Activated CD4-positive, alpha-beta T cell treated with anti-CD3 and anti-CD28 coated beads for 24 hours (primary cell): ENCODE results near the gene TBC1D20.
A peak's percentile ranks its signal among the peaks of the same experiment; 100 is the strongest.

Source experiments
- DNase-seq, 2 donors: peaks; one replicate each; pipeline ENCODE4 v3.0.0-alpha.2; 2020; ENCODE audit warnings: low read depth in 2 of 2

The TBC1D20 gene

GRCh38 chr20:437787-438486 lies 24.4 kb downstream of the TBC1D20 start:
- DNase-seq, result no peak

DNA sequence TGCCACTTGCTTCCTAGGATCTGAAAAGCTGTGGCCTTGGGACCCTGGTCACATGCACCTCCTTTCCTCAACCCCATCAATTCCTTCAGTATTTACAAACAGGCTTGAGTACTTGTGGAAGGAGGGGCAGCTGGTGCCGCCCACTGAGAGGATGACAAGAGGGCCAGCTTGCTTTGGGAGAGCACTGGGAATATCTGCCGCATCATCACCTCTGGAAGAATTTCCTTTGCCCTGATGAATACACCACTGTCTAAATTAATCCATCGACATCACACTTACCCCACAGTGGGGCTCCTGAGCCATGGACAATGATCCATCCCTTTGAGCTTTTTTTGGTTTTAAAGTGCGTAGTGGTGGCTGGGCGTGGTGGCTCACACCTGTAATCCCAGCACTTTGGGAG lies 25.9 kb downstream of the TBC1D20 start:
- no peak for DNase-seq

DNA sequence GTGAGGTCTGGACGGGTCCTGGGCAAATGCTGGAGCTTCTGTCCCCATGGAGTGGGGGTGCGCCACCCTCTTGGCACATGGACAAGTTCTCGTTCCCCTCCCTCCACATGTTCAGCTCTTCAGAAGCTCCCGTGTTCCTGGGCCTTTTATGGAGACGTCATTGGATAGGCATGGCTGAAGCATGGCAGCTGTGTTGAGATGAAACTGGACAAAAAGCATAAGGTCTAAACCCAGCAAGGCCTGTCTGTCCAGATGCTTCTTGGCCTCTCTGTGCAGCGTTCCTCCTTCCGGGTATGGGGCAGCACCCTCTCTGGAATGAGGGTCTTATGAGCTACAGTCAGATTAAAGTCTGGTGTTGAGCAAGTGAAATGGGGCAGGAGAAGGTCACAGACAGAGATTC lies 26.8 kb downstream of the TBC1D20 start:
- DNase-seq, result no peak

- DNase-seq, result no peak
Observed at GRCh38 chr20:434661-435419, 27.5 kb downstream of the TBC1D20 start.

DNA sequence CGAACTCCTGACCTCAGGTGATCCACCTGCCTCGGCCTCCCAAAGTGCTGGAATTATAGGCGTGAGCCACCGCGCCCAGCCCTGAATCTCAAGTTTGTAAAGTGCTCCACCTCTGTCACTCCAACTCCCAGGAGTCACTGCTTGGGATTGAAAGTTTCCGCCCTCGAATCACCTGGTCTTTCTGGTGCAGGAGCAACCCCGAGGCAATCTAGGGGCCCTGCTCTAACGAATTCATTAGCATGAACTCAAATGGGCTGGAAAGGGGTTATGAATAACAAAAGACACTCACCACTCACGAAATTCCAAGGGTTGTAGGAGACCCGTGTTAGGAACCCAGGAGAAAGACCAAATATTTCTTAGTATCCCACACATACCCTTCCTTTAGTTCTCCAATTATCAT lies 28.1 kb downstream of the TBC1D20 start:
- no peak for DNase-seq

DNA sequence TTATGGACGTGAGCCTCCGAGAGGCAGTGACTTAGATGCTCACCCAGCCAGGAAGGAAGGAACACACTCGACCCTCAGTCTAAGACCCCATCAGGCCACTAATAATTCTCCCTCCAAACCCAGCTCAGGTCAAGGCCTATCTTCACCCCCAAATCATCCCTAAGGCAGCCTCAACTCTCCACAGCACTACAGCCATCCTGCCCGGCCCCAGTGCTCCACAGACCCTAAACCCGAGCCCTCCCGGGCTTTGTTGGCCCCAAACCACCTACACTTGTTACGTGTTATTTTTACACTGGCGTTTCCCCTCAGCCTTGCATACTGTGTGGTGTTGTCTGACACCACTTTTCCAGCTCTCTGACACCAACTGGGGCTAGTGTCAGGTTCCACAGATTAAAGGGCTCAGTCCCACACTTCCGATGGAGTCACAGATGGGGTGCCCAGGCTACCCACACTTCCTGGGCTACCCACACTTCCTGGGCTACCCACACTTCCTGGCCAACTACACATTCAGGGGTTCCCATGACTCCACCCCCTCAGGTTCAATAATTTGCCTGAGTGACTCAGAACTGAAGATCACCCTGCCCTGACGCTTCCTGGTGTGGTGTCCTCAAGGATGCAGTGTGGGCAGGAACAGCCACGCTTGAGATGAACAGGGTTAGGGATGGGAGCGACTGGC lies 28.9 kb downstream of the TBC1D20 start:
- peak; percentile 43 to 50 for DNase-seq

GRCh38 chr20:432677-433299 lies 29.5 kb downstream of the TBC1D20 start:
- DNase-seq, result no peak

DNA sequence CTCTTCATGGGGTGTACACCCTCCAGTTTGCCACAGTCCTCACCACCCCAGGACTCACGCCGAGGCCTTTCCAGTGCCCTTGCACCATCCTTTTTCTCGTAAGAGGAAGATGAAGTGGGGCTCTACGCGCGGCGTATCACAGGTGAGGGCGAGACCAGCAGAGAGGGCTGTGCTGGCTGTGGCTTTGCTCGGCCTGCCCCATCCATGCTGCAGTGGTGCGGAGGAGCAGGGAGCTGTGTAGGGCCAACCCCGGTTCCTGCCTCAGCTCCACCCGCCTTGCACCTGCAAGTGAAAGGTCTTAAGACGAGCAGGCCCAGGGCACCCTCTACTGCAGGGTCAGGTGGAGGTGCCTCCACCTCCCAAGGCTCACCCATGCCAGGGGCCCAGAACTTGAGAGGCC lies 30.1 kb downstream of the TBC1D20 start:
- DNase-seq, result no peak

GRCh38 chr20:431012-431904 lies 31.1 kb downstream of the TBC1D20 start:
- DNase-seq, result no peak

DNA sequence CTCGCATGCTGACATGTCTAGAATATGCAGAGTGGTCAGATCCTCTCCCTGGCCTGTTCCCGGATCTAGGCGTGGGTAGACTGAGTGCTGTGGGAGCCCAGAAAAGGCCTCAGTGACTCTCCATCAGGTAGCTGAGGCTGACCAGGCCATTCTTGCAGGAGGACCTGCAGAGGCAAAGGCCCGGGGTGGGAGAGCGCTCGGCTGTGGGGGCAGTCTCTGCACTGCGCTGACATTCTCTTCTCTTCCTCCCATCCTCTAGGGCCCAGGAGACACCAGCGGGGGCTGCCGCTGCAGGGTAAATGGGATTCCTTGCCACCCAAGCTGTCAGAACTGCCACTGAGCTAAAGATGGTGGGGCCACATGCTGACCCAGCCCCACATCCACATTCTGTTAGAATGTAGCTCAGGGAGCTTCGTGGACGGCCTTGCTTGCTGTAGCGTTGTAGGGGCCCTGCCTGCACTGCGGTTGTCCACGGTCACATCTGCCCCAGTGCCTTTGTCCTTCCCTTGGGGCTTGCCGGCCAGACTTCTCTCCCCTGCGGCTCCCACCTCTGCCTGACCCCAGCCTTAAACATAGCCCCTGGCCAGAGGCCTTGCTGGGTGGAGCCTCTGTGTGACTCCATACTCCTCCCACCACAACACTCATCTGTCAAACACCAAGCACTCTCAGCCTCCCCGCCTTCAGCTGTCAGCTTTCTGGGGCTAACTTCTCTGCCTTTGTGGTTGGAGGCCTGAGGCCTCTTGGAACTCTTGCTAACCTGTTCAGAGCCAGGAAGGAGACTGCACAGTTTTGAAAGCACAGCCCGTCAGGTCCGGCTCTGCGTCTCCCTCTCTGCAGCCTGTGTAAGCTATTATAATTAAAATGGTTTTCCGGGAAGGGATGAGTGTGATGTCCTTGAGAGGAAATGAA lies 32.0 kb downstream of the TBC1D20 start:
- DNase-seq, result no peak

GRCh38 chr20:428658-429200 lies 33.6 kb downstream of the TBC1D20 start:
- DNase-seq, result no peak

DNA sequence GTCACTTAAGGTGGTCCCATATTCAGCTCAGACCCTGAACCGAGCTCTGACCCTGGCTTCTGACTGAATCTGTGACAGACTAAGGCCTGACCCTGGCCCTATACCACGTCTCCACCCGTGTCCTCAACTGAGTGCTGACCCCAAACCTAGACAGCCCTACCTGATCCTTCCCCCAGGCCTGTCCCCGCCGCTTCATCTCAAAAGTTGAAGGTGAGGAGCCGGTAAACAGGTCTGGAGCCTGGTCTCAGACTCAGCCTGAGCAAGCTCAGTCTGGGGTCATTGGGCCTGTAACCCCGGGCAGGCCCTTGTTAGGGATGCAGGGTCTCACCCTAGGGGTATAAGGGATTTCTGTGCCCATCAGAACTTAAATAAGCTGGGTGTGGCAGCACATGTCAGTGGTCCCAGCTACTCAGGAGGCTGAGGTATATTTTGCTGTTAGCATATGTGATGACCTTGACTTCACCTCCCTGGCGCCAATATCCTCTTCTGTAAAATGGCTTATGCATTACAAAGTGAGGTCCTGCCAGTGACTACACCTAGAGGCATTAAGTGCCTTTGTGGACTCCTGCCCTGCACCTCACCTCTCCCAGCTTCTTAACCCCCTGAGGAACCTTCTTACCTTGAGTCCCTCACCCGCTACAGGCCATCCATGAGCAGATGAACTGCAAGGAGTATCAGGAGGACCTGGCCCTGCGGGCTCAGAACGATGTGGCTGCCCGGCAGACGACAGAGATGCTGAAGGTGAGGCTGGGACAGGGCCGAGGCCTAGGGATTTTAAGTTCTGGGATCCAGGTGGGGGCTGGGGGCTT lies 34.3 kb downstream of the TBC1D20 start:
- no peak for DNase-seq

- no peak for DNase-seq
Observed at GRCh38 chr20:427401-427800, 34.9 kb downstream of the TBC1D20 start.

DNA sequence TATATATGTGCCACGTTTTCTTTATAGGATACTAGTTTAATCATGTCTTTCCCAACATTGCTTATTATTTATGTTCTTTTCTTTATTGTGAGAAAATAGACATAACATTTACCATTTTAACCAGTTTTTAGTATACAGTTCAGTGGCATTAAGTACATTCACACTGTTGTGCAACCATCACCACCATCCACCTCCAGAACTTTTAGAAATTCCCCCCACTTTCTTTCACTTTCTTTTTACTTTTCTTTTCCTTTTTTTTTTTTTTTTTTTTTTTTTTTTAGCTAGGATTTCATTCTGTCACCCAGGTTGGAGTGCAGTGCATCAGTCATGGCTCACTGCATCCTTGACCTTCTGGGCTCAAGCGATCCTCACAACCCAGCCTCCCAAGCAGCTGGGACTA lies 35.8 kb downstream of the TBC1D20 start:
- DNase-seq, result no peak

DNA sequence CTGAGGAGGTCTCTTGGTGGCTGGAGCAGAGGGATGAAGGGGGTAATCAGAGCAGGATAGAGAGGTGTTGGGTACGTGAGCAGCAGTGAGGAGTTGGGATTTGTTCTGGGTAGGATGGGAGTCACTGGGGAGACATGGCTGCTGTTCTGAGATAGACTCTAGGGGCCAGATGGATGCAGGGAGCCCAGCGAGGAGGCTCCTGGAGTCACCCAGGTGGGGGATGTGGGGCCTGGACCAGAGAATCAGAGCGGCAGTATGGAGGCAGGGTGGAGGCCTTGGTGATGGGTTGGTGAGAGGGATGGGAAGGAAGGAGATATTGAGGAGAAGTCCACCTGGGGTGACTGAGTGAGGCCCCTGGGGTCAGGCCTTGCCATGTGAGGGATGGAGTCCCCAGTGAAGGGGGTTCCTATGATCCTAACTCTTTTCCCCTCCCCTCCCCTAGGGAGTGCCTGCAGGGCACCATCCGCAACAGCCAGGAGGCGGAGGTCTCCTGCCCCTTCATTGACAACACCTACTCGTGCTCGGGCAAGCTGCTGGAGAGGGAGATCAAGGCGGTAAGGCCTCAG lies 40.6 kb downstream of the TBC1D20 start:
- DNase-seq, result no peak

DNA sequence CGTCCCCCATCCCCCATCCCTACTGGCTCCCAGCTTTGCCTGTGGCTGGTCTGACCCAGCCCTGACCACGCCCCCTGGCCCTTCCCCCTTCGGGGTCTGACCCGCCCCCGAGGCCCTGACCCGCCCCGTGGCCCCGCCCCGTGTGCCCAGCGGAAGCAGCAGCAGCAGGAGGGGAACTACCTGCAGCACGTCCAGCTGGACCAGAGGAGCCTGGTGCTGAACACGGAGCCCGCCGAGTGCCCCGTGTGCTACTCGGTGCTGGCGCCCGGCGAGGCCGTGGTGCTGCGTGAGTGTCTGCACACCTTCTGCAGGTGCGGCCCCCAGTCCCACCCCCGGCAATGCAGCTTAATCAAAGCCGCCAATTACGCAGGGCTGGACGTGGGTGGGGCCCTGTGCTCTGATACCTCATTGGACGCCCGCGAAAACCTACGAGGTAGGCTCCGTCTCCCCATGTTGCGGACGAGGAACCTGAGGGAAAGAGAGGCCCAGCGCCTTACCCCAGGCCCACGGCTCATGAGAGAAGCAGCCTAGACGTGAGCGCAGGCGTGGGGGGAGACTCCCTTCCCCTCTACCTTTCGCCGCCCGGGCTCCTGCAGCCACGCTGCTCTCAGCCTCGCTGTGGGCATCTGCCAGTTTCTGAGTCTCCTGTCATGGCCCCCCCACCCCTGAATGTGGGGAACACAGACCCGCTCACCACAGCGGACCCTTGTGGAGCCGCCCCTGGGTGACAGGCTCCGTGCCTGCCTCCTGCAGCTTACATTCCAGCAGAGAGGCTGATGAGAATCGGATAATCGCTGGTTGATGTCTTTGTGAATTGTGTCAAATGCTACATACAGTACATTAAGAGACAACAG lies 41.4 kb downstream of the TBC1D20 start:
- DNase-seq, result no peak

- no peak for DNase-seq
Observed at GRCh38 chr20:420166-420620, 42.1 kb downstream of the TBC1D20 start.
